ENCODE results near the gene GALNT10.

GRCh38 chr5:154408811-154409210 is 218.3 kb downstream of the GALNT10 start:
- TF ChIP-seq, protein P1, sequence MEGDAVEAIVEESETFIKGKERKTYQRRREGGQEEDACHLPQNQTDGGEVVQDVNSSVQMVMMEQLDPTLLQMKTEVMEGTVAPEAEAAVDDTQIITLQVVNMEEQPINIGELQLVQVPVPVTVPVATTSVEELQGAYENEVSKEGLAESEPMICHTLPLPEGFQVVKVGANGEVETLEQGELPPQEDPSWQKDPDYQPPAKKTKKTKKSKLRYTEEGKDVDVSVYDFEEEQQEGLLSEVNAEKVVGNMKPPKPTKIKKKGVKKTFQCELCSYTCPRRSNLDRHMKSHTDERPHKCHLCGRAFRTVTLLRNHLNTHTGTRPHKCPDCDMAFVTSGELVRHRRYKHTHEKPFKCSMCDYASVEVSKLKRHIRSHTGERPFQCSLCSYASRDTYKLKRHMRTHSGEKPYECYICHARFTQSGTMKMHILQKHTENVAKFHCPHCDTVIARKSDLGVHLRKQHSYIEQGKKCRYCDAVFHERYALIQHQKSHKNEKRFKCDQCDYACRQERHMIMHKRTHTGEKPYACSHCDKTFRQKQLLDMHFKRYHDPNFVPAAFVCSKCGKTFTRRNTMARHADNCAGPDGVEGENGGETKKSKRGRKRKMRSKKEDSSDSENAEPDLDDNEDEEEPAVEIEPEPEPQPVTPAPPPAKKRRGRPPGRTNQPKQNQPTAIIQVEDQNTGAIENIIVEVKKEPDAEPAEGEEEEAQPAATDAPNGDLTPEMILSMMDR (conservative IDR thresholded peaks at IDR 0.05; ENCODE audit: low read depth, low read length): no peak
- TF ChIP-seq RAD21 (IDR thresholded peaks at IDR 0.05; ENCODE audit: low read length) (no peak), POLR2A (IDR thresholded peaks at IDR 0.05; ENCODE audit: low read depth, low read length) (no peak), MAZ (IDR thresholded peaks at IDR 0.05; ENCODE audit: borderline replicate concordance, low read depth, low read length) (no peak), RFX5 (IDR thresholded peaks at IDR 0.05; ENCODE audit: low read depth, low read length) (no peak), BHLHE40 (IDR thresholded peaks at IDR 0.05; ENCODE audit: low read depth, low read length) (no peak), RCOR1 (IDR thresholded peaks at IDR 0.05; ENCODE audit: insufficient replicate concordance, low read length) (no peak), FOS (IDR thresholded peaks at IDR 0.05; ENCODE audit: low read depth, low read length) (no peak), ELK1 (IDR thresholded peaks at IDR 0.05; ENCODE audit: borderline replicate concordance, low read depth, low read length) (no peak), MXI1 (IDR thresholded peaks at IDR 0.05; ENCODE audit: borderline replicate concordance, low read depth, low read length) (no peak), SMC3 (IDR thresholded peaks at IDR 0.05; ENCODE audit: low read depth, low read length) (no peak), CHD1 (IDR thresholded peaks at IDR 0.05; ENCODE audit: low read depth, low read length) (no peak), USF2 (IDR thresholded peaks at IDR 0.05; ENCODE audit: low read depth, low read length) (no peak), NFE2L2 (IDR thresholded peaks at IDR 0.05; ENCODE audit: low read depth, low read length) (no peak)

All from IMR-90 (cell line).